ENCODE results near the gene ZNF486.

DNA sequence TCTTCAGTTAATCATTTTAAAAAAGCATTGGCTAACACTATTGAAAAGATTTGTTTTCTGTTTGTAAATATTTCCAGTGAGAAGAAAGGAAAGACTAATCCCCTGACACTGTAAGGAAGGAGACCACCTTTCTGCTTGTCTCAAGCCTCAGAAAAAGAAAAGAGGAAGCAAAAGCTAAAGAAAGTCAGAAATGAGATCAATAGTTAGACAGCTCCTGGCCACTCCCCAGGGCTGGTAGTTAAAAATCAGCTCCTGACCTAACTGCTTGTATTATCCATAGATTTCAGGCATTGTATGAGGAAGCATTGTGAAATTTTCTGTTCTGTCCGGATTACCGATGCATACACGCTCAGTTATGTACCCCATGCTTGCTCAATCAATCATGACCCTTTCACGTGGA is 76.6 kb downstream of the ZNF486 start:
- TF ChIP-seq POLR2A (IDR thresholded peaks at IDR 0.05; ENCODE audit: low read depth, low read length) (no peak), TAF1 (IDR thresholded peaks at IDR 0.05; ENCODE audit: borderline replicate concordance, low read depth, low read length) (no peak), POLR2AphosphoS5 (IDR thresholded peaks at IDR 0.05; ENCODE audit: low read depth, low read length) (no peak)
